ENCODE data around the gene NSL1. TPM values are rescaled to one million over a fixed set of nuclear protein-coding genes. Genes with fewer than 3 reads are reported as not detected.

The NSL1 gene
- total and polyA plus RNA-seq, 9 of the 15 experiments (the other 6 are each of a cell fraction or from before 2014, with no cell fraction given): 53.5 to 108 (median 59.1) TPM

DNA sequence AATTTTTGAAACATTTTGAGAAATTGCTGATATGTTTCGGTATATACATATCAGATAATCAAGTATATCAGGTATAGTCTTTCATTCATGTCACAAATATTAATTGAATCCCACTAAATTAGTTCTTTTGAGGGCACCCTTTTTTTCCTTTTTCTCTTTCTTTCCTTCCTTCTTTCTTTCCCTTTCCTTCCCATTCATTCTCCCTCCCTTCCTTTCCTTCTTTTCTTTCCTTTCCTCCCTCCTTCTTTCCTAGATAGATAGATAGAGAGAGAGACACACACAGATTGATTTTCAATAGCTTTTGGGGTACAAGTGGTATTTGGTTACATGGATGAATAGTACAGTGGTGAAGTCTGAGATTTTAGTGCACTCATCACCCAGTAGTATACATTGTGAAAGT lies 5.7 kb downstream of the NSL1 start (continued):
- TF ChIP-seq, protein P1, sequence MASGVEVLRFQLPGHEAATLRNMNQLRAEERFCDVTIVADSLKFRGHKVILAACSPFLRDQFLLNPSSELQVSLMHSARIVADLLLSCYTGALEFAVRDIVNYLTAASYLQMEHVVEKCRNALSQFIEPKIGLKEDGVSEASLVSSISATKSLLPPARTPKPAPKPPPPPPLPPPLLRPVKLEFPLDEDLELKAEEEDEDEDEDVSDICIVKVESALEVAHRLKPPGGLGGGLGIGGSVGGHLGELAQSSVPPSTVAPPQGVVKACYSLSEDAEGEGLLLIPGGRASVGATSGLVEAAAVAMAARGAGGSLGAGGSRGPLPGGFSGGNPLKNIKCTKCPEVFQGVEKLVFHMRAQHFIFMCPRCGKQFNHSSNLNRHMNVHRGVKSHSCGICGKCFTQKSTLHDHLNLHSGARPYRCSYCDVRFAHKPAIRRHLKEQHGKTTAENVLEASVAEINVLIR (CRISPR knock-in tag; IDR thresholded peaks at IDR 0.05): no peak
- TF ChIP-seq PRMT5 (CRISPR knock-in tag; IDR thresholded peaks at IDR 0.05): no peak
- no peak for TF ChIP-seq SREBF2 (CRISPR knock-in tag; IDR thresholded peaks at IDR 0.05)
- no peak for TF ChIP-seq ZNF274 (IDR thresholded peaks at IDR 0.05; ENCODE audit: borderline replicate concordance, low read depth, low read length)
- TF ChIP-seq, protein P2, sequence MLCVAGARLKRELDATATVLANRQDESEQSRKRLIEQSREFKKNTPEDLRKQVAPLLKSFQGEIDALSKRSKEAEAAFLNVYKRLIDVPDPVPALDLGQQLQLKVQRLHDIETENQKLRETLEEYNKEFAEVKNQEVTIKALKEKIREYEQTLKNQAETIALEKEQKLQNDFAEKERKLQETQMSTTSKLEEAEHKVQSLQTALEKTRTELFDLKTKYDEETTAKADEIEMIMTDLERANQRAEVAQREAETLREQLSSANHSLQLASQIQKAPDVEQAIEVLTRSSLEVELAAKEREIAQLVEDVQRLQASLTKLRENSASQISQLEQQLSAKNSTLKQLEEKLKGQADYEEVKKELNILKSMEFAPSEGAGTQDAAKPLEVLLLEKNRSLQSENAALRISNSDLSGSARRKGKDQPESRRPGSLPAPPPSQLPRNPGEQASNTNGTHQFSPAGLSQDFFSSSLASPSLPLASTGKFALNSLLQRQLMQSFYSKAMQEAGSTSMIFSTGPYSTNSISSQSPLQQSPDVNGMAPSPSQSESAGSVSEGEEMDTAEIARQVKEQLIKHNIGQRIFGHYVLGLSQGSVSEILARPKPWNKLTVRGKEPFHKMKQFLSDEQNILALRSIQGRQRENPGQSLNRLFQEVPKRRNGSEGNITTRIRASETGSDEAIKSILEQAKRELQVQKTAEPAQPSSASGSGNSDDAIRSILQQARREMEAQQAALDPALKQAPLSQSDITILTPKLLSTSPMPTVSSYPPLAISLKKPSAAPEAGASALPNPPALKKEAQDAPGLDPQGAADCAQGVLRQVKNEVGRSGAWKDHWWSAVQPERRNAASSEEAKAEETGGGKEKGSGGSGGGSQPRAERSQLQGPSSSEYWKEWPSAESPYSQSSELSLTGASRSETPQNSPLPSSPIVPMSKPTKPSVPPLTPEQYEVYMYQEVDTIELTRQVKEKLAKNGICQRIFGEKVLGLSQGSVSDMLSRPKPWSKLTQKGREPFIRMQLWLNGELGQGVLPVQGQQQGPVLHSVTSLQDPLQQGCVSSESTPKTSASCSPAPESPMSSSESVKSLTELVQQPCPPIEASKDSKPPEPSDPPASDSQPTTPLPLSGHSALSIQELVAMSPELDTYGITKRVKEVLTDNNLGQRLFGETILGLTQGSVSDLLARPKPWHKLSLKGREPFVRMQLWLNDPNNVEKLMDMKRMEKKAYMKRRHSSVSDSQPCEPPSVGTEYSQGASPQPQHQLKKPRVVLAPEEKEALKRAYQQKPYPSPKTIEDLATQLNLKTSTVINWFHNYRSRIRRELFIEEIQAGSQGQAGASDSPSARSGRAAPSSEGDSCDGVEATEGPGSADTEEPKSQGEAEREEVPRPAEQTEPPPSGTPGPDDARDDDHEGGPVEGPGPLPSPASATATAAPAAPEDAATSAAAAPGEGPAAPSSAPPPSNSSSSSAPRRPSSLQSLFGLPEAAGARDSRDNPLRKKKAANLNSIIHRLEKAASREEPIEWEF (CRISPR knock-in tag; IDR thresholded peaks at IDR 0.05): no peak
- TF ChIP-seq NBN (IDR thresholded peaks at IDR 0.05; ENCODE audit: low read depth): no peak
- no peak for TF ChIP-seq CREB1 (IDR thresholded peaks at IDR 0.05)
- TF ChIP-seq CREB1 (CRISPR knock-in tag; IDR thresholded peaks at IDR 0.05): no peak
- TF ChIP-seq, protein P3, sequence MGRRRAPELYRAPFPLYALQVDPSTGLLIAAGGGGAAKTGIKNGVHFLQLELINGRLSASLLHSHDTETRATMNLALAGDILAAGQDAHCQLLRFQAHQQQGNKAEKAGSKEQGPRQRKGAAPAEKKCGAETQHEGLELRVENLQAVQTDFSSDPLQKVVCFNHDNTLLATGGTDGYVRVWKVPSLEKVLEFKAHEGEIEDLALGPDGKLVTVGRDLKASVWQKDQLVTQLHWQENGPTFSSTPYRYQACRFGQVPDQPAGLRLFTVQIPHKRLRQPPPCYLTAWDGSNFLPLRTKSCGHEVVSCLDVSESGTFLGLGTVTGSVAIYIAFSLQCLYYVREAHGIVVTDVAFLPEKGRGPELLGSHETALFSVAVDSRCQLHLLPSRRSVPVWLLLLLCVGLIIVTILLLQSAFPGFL (CRISPR knock-in tag; IDR thresholded peaks at IDR 0.05): no peak
- TF ChIP-seq, protein P4, sequence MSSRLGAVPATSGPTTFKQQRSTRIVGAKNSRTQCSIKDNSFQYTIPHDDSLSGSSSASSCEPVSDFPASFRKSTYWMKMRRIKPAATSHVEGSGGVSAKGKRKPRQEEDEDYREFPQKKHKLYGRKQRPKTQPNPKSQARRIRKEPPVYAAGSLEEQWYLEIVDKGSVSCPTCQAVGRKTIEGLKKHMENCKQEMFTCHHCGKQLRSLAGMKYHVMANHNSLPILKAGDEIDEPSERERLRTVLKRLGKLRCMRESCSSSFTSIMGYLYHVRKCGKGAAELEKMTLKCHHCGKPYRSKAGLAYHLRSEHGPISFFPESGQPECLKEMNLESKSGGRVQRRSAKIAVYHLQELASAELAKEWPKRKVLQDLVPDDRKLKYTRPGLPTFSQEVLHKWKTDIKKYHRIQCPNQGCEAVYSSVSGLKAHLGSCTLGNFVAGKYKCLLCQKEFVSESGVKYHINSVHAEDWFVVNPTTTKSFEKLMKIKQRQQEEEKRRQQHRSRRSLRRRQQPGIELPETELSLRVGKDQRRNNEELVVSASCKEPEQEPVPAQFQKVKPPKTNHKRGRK (tag; IDR thresholded peaks at IDR 0.05): 0 out of 2 replicates have a peak, but pooled peaks have one; percentile 47
- no peak for TF ChIP-seq ZNF586 (CRISPR knock-in tag; conservative IDR thresholded peaks at IDR 0.05)
- no peak for TF ChIP-seq ATF1 (CRISPR knock-in tag; IDR thresholded peaks at IDR 0.05)
- no peak for TF ChIP-seq ATF1 (tag; IDR thresholded peaks at IDR 0.05)
- TF ChIP-seq ZNF24 (IDR thresholded peaks at IDR 0.05): no peak
- no peak for TF ChIP-seq RBM34 (IDR thresholded peaks at IDR 0.05; ENCODE audit: borderline replicate concordance, insufficient read depth, low read length)
- no peak for TF ChIP-seq MAFG (tag; conservative IDR thresholded peaks at IDR 0.05)
- 0 out of 4 replicates have a peak, but pooled peaks of 1 of the 2 experiments have one; percentile 15 for TF ChIP-seq HDAC1 (IDR thresholded peaks at IDR 0.05)
- no peak for TF ChIP-seq OTX1 (CRISPR knock-in tag; IDR thresholded peaks at IDR 0.05)

Measured in K562 (cell line).